ENCODE results near the gene KBTBD8.

KBTBD8 gene

GRCh38 chr3:67044295-67044694 lies 46.2 kb downstream of the KBTBD8 start:
- DNase-seq = no peak

DNA sequence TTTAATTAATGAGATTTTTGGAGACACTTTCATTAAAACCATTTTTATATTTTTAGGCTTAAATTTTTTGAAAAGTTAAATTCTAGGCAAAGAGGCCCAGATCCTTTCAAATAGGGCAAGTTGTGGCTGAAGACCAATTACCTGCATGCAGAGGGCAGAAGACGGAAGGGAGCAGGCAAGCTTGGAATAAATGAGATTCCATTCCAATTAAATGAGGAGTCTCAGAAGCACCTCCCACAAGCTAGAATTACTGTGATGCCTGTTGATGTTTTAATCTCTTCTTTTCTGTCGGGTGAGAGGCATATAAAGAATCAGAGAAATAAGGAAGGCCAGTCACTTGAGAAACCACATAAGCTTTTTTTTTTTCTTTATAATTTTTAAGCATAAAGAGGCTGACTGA lies 46.8 kb downstream of the KBTBD8 start:
- no peak for DNase-seq

DNA sequence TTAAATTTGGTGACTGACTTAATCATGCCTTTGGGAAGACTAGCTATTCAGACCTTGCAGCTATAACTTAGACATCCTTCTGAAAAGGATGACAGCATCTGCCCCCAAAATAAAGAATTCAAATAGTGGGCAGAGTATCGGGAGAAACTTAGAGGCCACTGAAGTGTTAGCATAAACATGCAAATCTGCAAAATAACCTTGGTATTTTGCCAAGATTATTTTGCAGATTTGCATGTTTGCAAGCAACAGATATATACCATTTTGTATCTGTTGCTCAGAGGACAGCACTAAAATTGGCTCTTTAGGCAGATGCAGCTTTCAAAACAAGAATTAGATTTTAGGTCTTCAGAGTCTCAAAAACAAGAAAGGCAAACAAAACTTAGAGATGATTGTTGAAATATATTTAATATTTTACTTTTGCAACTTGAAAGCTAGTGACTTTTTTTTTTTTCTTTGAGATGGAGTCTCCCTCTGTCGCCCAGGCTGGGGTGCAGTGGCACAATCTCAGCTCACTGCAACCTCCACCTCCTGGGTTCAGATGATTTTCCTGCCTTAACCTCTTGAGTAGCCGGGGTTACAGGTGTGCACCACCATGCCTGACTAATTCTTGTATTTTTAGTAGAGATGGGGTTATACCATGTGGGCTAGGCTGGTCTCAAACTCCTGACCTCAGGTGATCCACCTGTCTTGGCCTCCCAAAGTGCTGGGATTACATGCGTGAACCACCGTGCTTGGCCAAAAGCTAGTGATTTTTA lies 47.8 kb downstream of the KBTBD8 start:
- no peak for DNase-seq

DNA sequence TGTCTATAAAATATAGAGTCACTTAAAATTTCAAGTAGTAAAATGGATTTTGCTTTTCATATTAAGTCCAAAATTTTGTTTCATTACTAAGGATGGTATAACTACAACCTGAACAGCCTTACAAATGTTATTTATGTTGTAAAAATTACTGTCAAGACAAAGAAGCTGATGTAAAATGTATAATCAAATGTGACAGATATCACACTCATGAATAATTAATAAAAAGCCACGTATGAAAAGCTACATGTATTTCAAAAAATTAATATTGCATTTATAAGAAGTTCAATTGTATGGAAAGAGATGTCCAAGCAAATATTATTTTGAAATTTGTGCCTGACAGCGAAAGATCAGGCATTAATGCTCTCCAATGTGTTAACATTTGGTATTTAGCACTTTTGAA lies 48.9 kb downstream of the KBTBD8 start:
- no peak for DNase-seq

DNA sequence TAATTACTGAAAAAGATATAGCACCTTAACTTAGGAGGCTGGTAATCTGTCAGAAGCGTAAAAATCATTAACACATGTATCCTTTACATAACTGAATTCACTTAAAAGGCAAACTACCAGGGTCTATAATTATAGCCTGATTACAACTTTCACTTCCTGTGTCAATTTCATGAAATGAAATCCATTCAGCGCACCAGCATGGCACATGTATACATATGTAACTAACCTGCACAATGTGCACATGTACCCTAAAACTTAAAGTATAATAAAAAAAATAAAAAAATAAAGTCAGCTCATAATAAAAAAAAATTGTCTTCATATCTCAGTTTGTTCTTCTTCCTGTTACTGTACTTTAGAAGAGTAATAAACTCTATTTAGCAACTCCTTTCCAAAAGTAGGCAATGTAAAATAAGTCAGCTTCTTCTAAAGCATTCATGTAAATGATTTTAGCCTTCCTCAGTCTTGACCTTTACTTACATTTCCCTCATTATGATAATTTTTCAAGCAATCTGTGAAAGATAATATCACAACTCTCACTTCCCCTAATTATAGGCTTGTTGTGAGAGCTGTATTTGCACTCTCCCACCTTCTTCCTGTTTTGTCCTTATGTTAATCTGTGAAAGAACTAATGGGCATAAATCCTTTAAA lies 50.1 kb downstream of the KBTBD8 start:
- DNase-seq = no peak

- no peak for DNase-seq
Observed at GRCh38 chr3:67048715-67049074, 50.6 kb downstream of the KBTBD8 start.

GRCh38 chr3:67059443-67059842 lies 61.3 kb downstream of the KBTBD8 start:
- DNase-seq = no peak

Data from NCI-H1694 (cell line).